Heart left ventricle (tissue), 13 donors: ENCODE measurements around the gene MRPL14.

ENCODE experiments used
- CTCF ChIP-seq, 12 donors: fragments of 200-600 bp; sonication (generic) in 4 of 12; IDR thresholded peaks; one replicate each; pipeline versions ENCODE4 v1.5.0 to v1.8.0; 2018 to 2022; ENCODE audit warnings: antibody characterized with exemption in 12 of 12, mild to moderate bottlenecking in 5 of 12
- POLR2A ChIP-seq, 2 donors: fragments of 450-650 bp; IDR thresholded peaks; one replicate each; pipeline ENCODE4 v1.6.1; 2017; ENCODE audit warnings: antibody characterized with exemption in 2 of 2, mild to moderate bottlenecking in 2 of 2, moderate library complexity in 2 of 2
- donor health status: ischemic (EF 13 %, LVEDD 7.1; RV severe dilation, severe dysfunction).
- donor health status: DM: no; HTN: yes; CAD: no.
- donor health status: DM: no; HTN: no; CAD: no.
- donor health status: ischemic (EF 25% LVEDD 6.9; RV normal size, moderate dysfunction).
- donor health status: ischemic (EF 25% LVEDD 5.7; RV mildly dilated, moderate dysfunction).
- donor health status: ischemic (EF 35%, LVEDD 5.7; RV mildly dilated, moderate dysfunction).
- donor health status: nonischemic (EF 11% LVEDD 7.7; RV severe dilation, severe dysfunction).
- donor health status: DM: yes; HTN: yes; CAD: no.
- donor health status: PGD.
- donor health status: ischemic (EF 29% LVEDD 5.4; RV normal size, mild dysfunction).
- donor health status: nonischemic (EF 23%, LVEDD 6.1; RV moderate dilation, normal function).

GRCh38 chr6:44063561-44064059 is 63.6 kb downstream of the MRPL14 start:
- TF ChIP-seq CTCF (IDR thresholded peaks at IDR 0.05) (no peak), POLR2A (IDR thresholded peaks at IDR 0.05) (no peak)
